ENCODE measurements around the gene ARHGEF17.
A peak's percentile ranks its signal among the peaks of the same experiment; 100 is the strongest.

ARHGEF17 gene

DNA sequence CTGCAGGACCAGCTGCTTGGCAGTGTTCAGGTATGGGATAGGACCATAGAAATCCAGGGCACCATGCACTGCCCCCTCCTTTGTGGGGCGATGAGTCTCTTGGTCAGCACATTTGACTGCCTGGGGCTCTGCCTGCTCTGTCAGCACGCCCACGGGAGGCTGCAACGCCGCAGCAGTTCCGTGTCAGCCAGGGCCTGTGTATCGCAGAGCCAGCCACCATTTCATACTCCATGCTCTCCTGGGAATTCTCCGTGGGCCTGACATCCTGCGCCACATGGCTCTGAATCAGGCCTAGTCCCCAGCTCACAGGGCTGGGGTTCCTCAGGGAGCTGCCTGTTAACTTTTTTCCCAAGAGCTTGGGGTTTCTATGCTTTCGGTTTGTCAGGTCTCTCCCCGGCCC lies 51.3 kb downstream of the ARHGEF17 start:
- DNase-seq: no peak

GRCh38 chr11:73359930-73360742 lies 52.1 kb downstream of the ARHGEF17 start:
- no peak for DNase-seq

DNA sequence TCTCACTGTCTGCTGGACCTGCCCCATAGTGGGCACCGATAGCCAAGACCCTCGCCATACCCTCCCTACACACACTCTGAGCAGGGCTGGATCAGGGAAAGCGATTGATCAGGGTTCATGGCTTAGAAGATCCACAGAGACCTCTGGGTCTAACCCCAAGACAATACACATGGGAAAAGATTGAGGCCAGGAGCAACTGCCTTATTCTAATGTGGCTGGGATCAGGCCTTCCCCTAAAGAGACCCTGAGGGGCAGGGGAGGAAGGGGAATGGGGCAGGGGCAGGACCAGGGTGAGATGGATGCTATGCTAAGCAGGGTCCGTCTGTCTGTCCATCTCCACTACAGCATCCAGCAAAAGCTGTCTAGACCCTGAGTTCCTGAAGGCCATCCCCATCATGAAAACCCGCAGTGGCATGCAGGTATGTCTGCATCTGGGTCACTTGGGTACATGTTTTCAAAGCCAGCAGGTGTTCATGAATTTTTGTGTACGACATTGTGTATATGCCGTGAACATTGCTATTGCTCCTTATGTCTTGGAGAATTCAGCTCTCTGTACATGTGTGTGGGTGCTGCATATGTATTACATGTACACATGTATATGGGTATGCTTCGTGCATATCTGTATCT lies 52.8 kb downstream of the ARHGEF17 start:
- no peak for DNase-seq

- DNase-seq: no peak
Observed at GRCh38 chr11:73361953-73362776, 54.1 kb downstream of the ARHGEF17 start.

DNA sequence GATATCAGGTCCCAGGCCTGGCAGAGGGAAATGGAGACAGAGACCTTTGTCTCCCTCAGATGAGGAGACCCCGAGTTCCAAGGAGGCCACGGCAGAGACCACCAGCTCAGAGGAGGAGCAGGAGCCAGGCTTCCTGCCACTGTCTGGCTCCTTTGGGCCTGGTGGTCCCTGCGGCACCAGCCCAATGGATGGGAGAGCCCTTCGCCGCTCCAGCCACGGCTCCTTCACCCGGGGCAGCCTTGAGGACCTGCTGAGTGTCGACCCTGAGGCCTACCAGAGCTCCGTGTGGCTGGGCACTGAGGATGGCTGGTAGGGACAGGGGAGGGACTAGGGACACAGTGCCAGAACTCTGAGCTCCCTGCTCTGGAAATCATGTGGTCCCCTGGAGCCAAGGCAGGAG lies 55.1 kb downstream of the ARHGEF17 start:
- DNase-seq: no peak

GRCh38 chr11:73365352-73366264 lies 57.5 kb downstream of the ARHGEF17 start:
- DNase-seq: no peak

DNA sequence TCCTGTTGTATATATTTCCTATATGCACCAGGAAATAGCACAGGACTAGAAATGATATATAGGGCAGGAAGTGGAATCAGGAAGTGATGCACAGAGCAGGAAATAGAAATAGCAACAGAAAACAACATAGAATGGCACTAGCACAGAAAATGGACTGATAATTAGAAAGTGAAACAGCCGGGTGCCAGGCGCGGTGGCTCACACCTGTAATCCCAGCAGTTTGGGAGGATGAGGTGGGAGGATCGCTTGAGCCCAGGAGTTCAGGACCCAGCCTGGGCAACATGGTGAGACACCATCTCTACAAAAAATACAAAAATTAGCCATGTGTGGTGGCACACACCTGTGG lies 58.2 kb downstream of the ARHGEF17 start:
- DNase-seq: no peak

DNA sequence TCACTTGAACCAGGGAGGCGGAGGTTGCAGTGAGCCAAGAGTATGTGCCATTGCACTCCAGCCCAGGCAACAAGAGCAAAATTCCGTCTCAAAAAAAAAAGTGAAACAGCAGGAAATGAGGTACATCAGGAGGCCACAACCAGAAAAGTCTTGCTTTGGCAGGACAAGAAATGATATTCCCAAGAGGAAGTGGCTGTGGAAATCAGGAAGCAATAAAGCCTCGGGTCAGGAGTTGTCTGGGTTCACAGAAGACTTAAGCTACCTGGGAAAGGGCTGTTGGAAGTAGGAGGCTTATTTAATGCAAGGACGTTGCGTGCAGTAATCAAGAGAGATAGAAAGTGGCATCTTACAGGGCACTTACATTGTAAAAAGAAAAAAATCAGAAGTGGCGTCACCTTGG lies 58.9 kb downstream of the ARHGEF17 start:
- no peak for DNase-seq

- DNase-seq: no peak
Observed at GRCh38 chr11:73367482-73368024, 59.5 kb downstream of the ARHGEF17 start.

DNA sequence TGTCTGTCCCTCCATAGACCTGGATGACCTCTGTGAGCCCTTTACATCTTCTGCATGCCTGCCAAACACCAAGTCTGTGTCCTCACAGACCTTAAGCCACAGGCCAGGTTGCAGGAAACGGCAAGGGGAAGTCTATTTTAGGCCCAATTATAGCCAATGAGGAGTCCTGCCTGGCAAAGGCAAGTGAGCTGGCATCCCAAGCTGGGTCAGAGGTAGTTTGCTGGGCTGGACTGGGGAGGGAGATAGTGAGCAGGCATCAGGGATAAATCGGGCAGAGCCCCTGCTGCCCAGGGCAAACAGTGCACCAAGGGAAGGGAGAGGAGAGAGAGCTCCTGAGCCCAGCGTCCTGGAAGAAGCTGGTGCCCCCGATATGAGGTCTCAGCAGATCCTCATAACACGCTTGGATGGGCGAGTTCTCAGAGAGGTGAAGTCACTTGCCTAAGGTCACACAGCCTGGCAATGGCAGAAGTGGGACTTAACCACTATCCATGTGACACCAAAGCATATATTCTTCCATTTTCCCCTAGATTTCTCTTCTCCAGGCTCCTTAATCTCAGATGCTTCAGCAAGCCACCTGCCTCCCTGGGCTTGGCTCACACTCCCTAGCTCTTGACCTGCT lies 64.4 kb downstream of the ARHGEF17 start:
- DNase-seq: no peak

GRCh38 chr11:73374151-73374550 lies 66.1 kb downstream of the ARHGEF17 start:
- DNase-seq: no peak

DNA sequence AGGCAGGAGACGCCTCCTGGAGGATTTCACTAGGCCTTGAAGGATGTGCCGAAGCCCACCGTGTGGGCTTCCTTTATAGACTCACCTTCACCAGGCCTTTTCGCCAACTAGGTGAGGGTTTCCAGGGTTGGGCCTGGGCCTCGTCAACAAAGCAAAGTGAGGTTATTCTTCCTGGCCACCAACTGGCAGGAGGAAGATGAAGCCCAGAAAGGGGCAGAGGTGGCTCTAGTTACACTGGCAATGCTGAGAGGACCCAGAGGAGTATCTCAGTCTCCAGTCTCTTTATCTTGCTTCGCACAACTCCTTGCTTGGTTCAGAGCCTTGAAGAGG lies 67.7 kb downstream of the ARHGEF17 start:
- DNase-seq: no peak

DNA sequence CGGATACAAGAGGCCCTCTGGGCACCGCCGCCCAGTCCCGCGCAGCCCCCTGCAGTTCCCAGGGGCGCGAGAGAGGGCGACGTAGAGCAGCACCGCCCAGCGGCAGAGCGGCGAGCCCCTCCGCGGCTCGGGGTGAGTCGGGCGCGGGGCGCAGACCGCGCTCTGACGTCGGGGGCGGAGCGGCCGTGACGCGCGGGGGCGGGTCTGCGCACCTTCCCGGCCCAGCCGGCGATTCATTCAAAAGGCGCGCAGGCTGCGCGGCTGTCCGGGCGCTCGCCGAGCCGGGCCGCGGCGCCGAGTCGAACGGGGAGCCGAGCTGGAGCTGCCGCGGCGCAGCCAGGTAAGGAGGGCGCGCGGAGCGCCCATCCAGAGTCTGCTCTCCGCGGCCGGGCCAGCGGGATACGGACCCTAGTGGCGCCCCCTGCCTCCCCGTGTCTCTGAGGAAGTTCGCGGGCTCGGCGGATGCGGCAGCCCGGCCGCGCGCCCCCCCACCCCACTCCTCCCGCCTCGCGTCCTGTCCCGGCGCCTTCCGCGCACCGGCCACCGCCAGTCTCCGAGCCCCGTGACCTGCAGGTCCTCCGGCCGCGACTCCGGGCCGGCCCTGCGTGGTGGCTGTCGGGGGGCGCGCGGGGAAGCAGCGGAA lies 68.2 kb downstream of the ARHGEF17 start, which contains the start of gene RELT:
Gene RELT (plus strand): TSS at position 240 of the 643 bp plus-strand sequence. CDS start 12,738 bp downstream, outside the sequence.
- DNase-seq: peak; percentile 93

DNA sequence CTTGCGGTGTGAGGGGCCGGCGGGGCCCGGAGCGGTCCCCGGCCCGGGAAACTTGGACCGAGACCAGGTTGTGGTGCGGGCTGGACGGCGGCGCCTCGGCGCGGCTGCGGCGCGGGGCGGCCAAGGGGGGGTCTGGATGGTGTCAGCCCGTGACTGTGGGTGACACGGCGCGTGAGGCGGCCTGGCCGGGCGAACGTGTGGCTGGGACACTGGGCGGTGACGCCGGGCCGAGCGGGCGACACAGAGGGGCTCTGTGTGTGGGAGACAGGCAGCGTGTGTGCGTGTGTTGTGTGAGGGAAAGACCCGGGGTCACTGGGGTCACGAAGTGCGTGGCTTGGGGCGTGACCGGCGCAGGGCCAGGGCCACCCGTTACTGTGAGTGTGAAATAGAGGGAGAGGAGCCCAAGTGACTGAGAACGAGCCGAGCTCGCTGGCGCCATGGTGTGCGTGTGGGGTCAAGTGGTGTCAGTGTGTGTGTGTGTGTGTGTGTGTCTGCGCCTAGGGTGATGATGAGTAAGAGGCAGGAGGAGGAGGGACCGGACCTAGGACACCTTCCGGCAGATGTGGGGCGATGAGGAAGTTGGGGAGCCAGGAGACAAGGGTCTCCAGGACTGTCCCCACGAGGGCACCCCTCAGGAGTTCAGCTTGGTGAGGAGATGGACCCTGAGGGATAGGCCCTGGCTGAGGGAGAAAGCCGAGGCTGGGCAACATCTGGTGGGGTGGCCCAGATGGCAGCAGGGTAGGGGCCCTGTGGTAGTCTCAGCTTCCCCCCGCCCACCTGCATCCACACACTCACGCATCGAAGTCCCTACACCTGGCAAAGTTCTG lies 68.9 kb downstream of the ARHGEF17 start:
- peak; percentile 65 for DNase-seq

- no peak for DNase-seq
Observed at GRCh38 chr11:73379189-73379880, 71.3 kb downstream of the ARHGEF17 start.

- no peak for DNase-seq
Observed at GRCh38 chr11:73380331-73380730, 72.3 kb downstream of the ARHGEF17 start.

DNA sequence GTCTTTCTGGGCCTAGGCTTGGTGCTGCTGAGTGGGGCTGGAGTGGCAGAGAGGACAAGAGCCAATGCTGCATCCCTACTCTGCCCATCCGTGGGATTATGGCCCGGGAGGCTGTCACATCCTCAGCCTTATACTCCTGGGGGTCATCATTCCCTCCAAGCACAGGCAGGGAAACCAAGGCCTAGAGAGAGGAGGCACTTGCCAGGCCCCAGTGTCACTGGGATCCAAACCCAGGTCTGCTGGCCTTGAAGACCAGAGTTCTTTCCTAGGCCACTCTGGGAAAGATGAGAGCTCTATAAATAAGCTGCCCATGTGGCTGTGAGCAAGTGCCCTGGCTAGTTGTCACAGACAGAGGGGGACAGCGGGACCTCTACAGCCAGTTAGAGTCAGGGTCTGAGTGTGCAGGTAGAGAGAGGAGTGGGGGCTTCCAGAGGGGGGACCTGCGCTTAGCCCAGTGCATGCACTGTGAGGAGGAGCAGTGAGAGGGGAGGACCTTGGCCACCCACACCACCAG lies 72.9 kb downstream of the ARHGEF17 start:
- DNase-seq: no peak

DNA sequence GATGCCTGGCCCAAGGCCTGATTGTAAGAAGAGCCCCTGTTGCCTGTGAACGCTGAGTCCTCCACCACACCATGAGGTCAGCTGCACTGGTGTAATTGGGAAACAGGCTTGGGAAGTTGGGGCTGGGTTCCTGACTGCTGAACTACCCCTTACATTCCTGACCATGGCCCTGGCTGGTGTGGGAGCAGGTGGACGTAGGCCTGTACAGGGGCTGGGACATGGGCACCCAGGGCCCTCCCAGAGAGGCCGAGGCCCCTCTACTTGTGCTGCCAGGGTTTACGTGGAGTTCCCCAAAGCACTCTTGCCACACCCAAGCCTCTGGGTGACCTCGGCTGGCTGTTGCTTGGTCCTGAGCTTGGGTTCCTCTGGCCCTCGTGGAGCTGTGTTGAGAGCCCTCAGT lies 73.5 kb downstream of the ARHGEF17 start:
- DNase-seq: no peak

GRCh38 chr11:73382183-73382582 lies 74.1 kb downstream of the ARHGEF17 start:
- no peak for DNase-seq

GRCh38 chr11:73382747-73383146 lies 74.7 kb downstream of the ARHGEF17 start:
- DNase-seq: no peak

Data from right hindlimb (tissue), 1 donor.